BJ (cell line): ENCODE measurements around the gene C5orf52. TPM values are rescaled to one million over a fixed set of nuclear protein-coding genes. Genes with fewer than 3 reads are reported as not detected.
"Not testable (repeated sequence)": the region's sequence is repeated elsewhere in the genome, so short reads cannot be mapped to it uniquely, and the experiment has no call there.

Experiments used
- CTCF ChIA-PET: fragments of 350-600 bp; formaldehyde crosslinking; extraction: SDS; loops from one replicate; lab custom pipeline; 2021; ENCODE audit warnings: antibody characterized with exemption, inconsistent platforms; lab: Yijun Ruan, JAX
- POLR2A ChIA-PET: fragments of 300-600 bp; sonication (Branson Sonifier 250); formaldehyde crosslinking; extraction: SDS; loops from one replicate; lab custom pipeline; 2021; ENCODE audit warnings: antibody characterized with exemption; lab: Charles Lee
- DNase-seq: peaks from one replicate; pipeline ENCODE4 v3.0.0-alpha.2; 2011; ENCODE audit warnings: low read depth
- H3K27me3 ChIP-seq: 2 replicates; pipeline ENCODE4 v1.6.0; 2011; ENCODE audit warnings: low read length; ENCODE audit not compliant: control insufficient read depth, insufficient read depth
- H3K36me3 ChIP-seq: 2 replicates; pipeline ENCODE4 v1.5.1; 2011; ENCODE audit warnings: low read length; ENCODE audit not compliant: control insufficient read depth, insufficient read depth
- H3K4me3 ChIP-seq: 2 replicates; pipeline ENCODE4 v1.5.1; 2011; ENCODE audit warnings: low read depth, mild to moderate bottlenecking, control low read depth, low read length
- CTCF ChIP-seq: IDR thresholded peaks from 2 replicates; pipeline ENCODE4 v1.5.1; 2011; ENCODE audit warnings: low read depth, mild to moderate bottlenecking, control low read depth, inconsistent platforms, low read length, moderate library complexity; ENCODE audit not compliant: insufficient read depth
- polyA plus RNA-seq: library from polyadenylated mRNA; depleted of rRNA; stranded (reverse); fragments of >200 nt; gene quantifications from 2 replicates; pipeline ENCODE4 v1.2.3, GENCODE V29; 2011

Gene C5orf52
- polyA plus RNA-seq, 1 experiment: not detected

- ChIA-PET POLR2A (no interaction called here), CTCF (no interaction called here)
- TF ChIP-seq CTCF: no peak
- DNase-seq: no peak
- no peak overlapping the region for H3K4me3 ChIP-seq
- H3K27me3 ChIP-seq: no peaks in the 10 kb centered on the region
- no peaks in the 10 kb centered on the region for H3K36me3 ChIP-seq
These were observed 15.8 kb downstream of the C5orf52 start for GRCh38 chr5:157687198-157687554.

GRCh38 chr5:157689942-157690689, 18.8 kb downstream of the C5orf52 start:
- no peak for DNase-seq
- CTCF ChIA-PET: interaction anchor here (1.0 to 1.7 kb wide), 3 partner anchors 9 to 20 kb away, joined by 3 to 4 read pairs (median 3); no protein-coding TSS in a partner anchor

GRCh38 chr5:157690690-157691433, 19.5 kb downstream of the C5orf52 start:
- H3K36me3 ChIP-seq: no peaks in the 10 kb centered on the region
- DNase-seq: no peak
- ChIA-PET POLR2A (no interaction called here), CTCF (interaction anchor here (1.4 to 1.7 kb wide), 2 partner anchors 9 to 21 kb away, joined by 3 to 4 read pairs; no protein-coding TSS in a partner anchor)
- H3K4me3 ChIP-seq: no peak overlapping the region
- no peaks in the 10 kb centered on the region for H3K27me3 ChIP-seq
- no peak for TF ChIP-seq CTCF

More at GRCh38 chr5:157689942-157690689, 18.8 kb downstream of the C5orf52 start:
- Histone ChIP-seq H3K4me3 (no peak overlapping the region), H3K36me3 (no peaks in the 10 kb centered on the region), H3K27me3 (no peaks in the 10 kb centered on the region)
- peak; percentile 31 for TF ChIP-seq CTCF
- POLR2A ChIA-PET: no interaction called here

- H3K36me3 ChIP-seq, POLR2A ChIA-PET, DNase-seq, H3K27me3 ChIP-seq, H3K4me3 ChIP-seq, CTCF ChIA-PET: not testable (repeated sequence)
These were observed 22.5 kb downstream of the C5orf52 start for GRCh38 chr5:157693816-157694215.

- POLR2A ChIA-PET, CTCF ChIA-PET, H3K36me3 ChIP-seq, H3K4me3 ChIP-seq, DNase-seq, H3K27me3 ChIP-seq: not testable (repeated sequence)
These were observed 24.8 kb downstream of the C5orf52 start for GRCh38 chr5:157696154-157696553.

- H3K36me3 ChIP-seq, H3K27me3 ChIP-seq, H3K4me3 ChIP-seq, POLR2A ChIA-PET, CTCF ChIA-PET, DNase-seq: not testable (repeated sequence)
These were observed 27.3 kb downstream of the C5orf52 start for GRCh38 chr5:157698674-157699073.
